Sigmoid colon (tissue), 3 donors: ENCODE results near the gene OR2M2.

Source experiments
- CTCF ChIP-seq, 4 experiments: fragments of 450-650 bp in 3 of 4; fragments of 200-600 bp in 1 of 4; IDR thresholded peaks; one replicate each; pipeline ENCODE4 v1.5.1; 2016 to 2019; ENCODE audit warnings: antibody characterized with exemption in 4 of 4, mild to moderate bottlenecking in 3 of 4, moderate library complexity in 2 of 4
- POLR2A ChIP-seq, 2 donors: fragments of 450-650 bp; IDR thresholded peaks; one replicate each; pipeline ENCODE4 v1.6.1; 2016; ENCODE audit warnings: antibody characterized with exemption in 2 of 2, mild to moderate bottlenecking in 2 of 2, moderate library complexity in 2 of 2

GRCh38 chr1:248174521-248174920 is at the start of gene OR2M2:
- TF ChIP-seq CTCF (IDR thresholded peaks at IDR 0.05): no peak
- no peak for TF ChIP-seq POLR2A (IDR thresholded peaks at IDR 0.05)
